Fibroblast of skin of scalp (primary cell): ENCODE results near the gene PDSS2.
"Not testable (repeated sequence)": the region's sequence is repeated elsewhere in the genome, so short reads cannot be mapped to it uniquely, and the experiment has no call there.

Experiments used
- DNase-seq: peaks from one replicate; pipeline ENCODE4 v3.0.0-alpha.2; 2013

PDSS2 gene

GRCh38 chr6:107473660-107474059 lies 14.3 kb upstream of the PDSS2 start:
- DNase-seq = no peak

GRCh38 chr6:107470364-107470763 lies 11.0 kb upstream of the PDSS2 start:
- DNase-seq = no peak

- DNase-seq = no peak
Measured at GRCh38 chr6:107466062-107466461, 6.7 kb upstream of the PDSS2 start.

- DNase-seq = no peak
Measured at GRCh38 chr6:107460083-107460631, 793 bp upstream of the PDSS2 start.

DNA sequence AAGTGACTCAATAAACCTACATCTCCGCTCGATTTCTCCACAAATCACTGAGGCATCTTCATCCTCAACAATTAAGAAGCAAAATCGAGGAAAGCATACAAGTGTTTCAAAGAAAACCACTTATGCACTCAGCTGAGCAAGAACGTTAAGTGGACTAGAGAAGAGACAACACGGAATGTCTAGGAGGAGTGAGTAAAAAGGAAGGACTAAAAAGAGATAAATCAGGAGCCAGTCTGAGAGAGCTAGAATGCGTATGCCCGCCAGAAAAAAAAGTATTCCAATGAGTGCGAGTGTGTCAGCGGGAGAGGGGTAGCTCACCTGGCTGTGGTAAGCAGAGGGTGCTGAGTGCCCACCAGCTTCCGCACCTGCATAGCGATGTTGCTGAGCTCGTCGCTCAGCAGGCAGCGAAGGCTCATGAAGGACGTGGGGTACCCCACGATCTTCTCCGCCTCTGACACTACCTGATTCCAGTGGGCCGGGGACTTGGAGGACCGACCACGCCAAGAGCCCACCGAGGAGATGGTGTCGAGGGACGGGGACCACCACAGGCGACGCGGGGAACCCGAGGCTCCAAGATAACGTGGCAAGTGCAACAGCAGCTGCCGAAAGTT lies 587 bp downstream of the PDSS2 start:
- peak; percentile 8 for DNase-seq

- DNase-seq = no peak
Measured at GRCh38 chr6:107448776-107449175, 10.6 kb downstream of the PDSS2 start.

- DNase-seq = no peak
Measured at GRCh38 chr6:107447663-107448216, 11.6 kb downstream of the PDSS2 start.

DNA sequence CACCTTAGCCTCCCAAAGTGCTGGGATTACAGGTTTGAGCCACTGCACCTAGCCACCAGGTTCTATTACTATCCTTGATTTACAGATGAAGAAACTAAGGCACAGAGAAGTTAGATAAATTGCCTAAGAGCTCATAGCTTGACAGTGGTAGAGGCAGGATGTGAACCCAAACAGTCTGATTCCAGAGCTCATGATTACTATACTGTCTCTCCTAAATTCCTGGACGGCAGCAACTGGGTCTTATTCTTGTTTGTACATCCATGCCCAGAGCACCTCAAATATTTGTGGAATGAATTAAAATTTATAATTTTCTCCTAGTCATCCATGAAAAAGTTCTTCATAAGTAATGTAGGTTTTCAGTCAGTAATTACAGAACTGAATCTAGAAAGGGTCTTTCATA lies 15.1 kb downstream of the PDSS2 start:
- DNase-seq = peak; percentile 41

DNA sequence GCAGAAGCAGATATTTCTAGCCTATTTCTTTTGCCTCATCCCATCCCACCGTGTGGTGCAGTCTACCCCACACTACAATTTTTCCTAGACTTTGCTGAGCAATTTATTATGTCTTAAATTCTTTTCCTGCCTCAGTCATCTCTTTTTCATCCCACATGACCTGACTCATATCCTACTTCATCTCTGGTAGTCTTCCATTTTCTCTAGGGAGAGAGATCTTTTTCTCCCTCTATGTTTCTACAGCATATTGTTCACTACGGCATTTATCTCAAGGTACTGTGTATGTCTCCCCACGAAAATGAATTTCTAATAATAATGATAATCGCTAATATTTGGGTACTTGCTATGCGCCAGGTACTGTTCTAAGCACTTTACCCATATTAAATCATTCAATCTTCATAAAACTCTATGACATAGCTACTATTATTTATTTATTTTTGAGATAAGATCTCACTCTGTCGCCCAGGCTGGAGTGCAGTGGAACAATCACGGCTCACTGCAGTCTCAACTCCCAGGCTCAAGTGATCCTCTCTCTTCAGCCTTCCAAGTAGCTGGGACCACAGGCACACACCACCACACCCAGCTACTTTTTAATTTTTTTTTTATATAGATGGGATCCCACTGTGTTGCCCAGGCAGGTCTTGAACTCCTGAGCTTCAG lies 15.6 kb downstream of the PDSS2 start:
- DNase-seq = peak; percentile 28

- no peak for DNase-seq
Measured at GRCh38 chr6:107442938-107443607, 16.3 kb downstream of the PDSS2 start.

- DNase-seq = no peak
Measured at GRCh38 chr6:107441682-107442081, 17.7 kb downstream of the PDSS2 start.

- DNase-seq = no peak
Measured at GRCh38 chr6:107440936-107441335, 18.4 kb downstream of the PDSS2 start.

GRCh38 chr6:107439406-107439805 lies 20.0 kb downstream of the PDSS2 start:
- no peak for DNase-seq

GRCh38 chr6:107437691-107438090 lies 21.7 kb downstream of the PDSS2 start:
- no peak for DNase-seq

- DNase-seq = no peak
Measured at GRCh38 chr6:107436881-107437280, 22.5 kb downstream of the PDSS2 start.

GRCh38 chr6:107435798-107436197 lies 23.6 kb downstream of the PDSS2 start:
- no peak for DNase-seq

DNA sequence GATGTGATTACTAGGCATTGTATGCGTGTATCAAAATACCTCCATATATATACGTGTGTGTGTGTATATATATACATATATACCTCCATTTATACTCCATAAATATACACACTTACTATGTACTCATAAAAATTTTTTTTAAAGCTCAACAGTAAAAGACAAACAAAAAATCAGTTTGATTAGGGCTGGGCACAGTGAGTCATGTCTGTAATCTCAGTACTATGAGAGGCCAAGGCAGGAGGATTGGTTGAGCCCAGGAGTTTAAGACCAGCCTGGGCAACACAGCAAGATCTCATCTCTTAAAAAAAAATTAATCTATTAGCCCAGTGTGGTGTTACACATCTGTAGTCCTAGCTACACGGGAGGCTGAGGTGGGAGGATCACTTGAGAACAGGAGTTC lies 24.6 kb downstream of the PDSS2 start:
- DNase-seq = no peak

- DNase-seq = not testable (repeated sequence)
Measured at GRCh38 chr6:107425951-107426350, 33.4 kb downstream of the PDSS2 start.

GRCh38 chr6:107423474-107423990 lies 35.8 kb downstream of the PDSS2 start:
- DNase-seq = no peak

- DNase-seq = no peak
Measured at GRCh38 chr6:107421696-107422256, 37.6 kb downstream of the PDSS2 start.

DNA sequence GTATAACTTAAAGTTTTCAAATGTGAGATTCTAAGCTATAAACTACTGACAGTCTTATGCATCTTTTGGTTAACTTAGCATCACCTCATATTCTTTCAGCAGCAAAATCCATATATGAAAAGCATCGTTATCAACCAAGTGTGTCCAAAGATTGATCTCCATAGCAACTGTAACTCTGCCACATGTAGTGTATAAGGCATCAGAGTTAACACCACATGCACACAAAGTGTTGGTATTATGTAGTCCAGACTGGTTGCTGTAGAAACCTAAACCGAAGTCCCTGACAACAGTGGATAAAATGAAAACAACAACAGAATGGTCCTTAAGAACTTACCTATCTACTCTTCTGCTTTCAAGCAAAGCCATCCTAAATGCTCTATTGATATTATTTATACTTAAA lies 39.6 kb downstream of the PDSS2 start:
- no peak for DNase-seq

- no peak for DNase-seq
Measured at GRCh38 chr6:107418118-107418517, 41.2 kb downstream of the PDSS2 start.

DNA sequence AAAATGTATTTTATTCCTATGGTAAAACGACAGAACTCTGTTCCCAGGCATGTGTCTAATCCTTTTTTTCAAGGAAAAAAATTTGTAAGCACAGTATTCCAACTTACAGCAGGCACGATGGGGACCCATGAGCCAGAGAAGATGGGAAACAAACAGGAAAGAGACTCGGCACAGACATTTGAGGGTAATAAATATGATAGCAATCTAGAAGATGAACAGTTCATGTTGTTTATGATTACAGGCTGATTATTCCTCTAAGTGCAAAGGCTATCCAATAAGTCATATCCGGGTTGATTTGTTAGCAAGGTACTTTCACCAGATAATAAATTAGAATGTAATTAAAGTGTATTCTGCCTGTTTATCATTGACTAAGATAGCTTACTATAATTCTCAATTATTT lies 43.2 kb downstream of the PDSS2 start:
- DNase-seq = no peak
